Esophagus muscularis mucosa (tissue), 4 donors: ENCODE measurements around the gene PER3.

Experiments used
- CTCF ChIP-seq, 3 experiments: fragments of 200-600 bp in 2 of 3; fragments of 450-650 bp in 1 of 3; sonication (generic) in 2 of 3; IDR thresholded peaks; one replicate each; pipeline ENCODE4 v1.5.1; 2017 to 2019; ENCODE audit warnings: antibody characterized with exemption in 3 of 3, mild to moderate bottlenecking in 2 of 3, moderate library complexity in 1 of 3
- EP300 ChIP-seq: sonication (generic); formaldehyde crosslinking; IDR thresholded peaks from one replicate; pipeline ENCODE4 v1.6.1; 2017; ENCODE audit warnings: antibody characterized with exemption
- POLR2A ChIP-seq: fragments of 450-650 bp; IDR thresholded peaks from one replicate; pipeline ENCODE4 v1.6.1; 2017; ENCODE audit warnings: antibody characterized with exemption, moderate library complexity, mild to moderate bottlenecking, low read depth
- POLR2AphosphoS5 ChIP-seq, 2 donors: sonication (generic); formaldehyde crosslinking; IDR thresholded peaks; one replicate each; pipeline ENCODE4 v1.6.1; 2017; ENCODE audit warnings: antibody characterized with exemption in 2 of 2

GRCh38 chr1:7778133-7778628 is 5.9 kb upstream of the PER3 start:
- no peak for TF ChIP-seq EP300
- TF ChIP-seq CTCF (IDR thresholded peaks at IDR 0.05), result no peak
- TF ChIP-seq POLR2A, result no peak
- TF ChIP-seq POLR2AphosphoS5 (IDR thresholded peaks at IDR 0.05), result no peak
